DMS153 treated with DMSO at 0.1 percent for 48 hours (cell line): ENCODE data around the gene WHAMM.
"Not testable (repeated sequence)": the region's sequence is repeated elsewhere in the genome, so short reads cannot be mapped to it uniquely, and the experiment has no call there.

Source experiments
- DNase-seq: peaks from one replicate; lab custom pipeline; 2025; ENCODE audit not compliant: unreplicated experiment; lab: John Stamatoyannopoulos, UW

Gene WHAMM, protein sequence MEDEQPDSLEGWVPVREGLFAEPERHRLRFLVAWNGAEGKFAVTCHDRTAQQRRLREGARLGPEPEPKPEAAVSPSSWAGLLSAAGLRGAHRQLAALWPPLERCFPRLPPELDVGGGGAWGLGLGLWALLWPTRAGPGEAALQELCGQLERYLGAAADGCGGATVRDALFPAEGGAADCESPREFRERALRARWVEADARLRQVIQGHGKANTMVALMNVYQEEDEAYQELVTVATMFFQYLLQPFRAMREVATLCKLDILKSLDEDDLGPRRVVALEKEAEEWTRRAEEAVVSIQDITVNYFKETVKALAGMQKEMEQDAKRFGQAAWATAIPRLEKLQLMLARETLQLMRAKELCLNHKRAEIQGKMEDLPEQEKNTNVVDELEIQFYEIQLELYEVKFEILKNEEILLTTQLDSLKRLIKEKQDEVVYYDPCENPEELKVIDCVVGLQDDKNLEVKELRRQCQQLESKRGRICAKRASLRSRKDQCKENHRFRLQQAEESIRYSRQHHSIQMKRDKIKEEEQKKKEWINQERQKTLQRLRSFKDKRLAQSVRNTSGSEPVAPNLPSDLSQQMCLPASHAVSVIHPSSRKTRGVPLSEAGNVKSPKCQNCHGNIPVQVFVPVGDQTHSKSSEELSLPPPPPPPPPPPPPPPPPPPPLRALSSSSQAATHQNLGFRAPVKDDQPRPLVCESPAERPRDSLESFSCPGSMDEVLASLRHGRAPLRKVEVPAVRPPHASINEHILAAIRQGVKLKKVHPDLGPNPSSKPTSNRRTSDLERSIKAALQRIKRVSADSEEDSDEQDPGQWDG

GRCh38 chr15:82809308-82810060 is at the start of gene WHAMM:
Gene WHAMM (plus strand): TSS chr15:82809628. CDS start chr15:82809727, 99 bp downstream.
- peak; percentile 55 for DNase-seq

- no peak for DNase-seq
Measured at GRCh38 chr15:82763361-82764116, 45.9 kb upstream of the WHAMM start.

GRCh38 chr15:82764117-82764490 is 45.3 kb upstream of the WHAMM start:
- DNase-seq: no peak

- DNase-seq: no peak
Measured at GRCh38 chr15:82764740-82765139, 44.7 kb upstream of the WHAMM start.

- DNase-seq: not testable (repeated sequence)
Measured at GRCh38 chr15:82766201-82766600, 43.2 kb upstream of the WHAMM start.

DNA sequence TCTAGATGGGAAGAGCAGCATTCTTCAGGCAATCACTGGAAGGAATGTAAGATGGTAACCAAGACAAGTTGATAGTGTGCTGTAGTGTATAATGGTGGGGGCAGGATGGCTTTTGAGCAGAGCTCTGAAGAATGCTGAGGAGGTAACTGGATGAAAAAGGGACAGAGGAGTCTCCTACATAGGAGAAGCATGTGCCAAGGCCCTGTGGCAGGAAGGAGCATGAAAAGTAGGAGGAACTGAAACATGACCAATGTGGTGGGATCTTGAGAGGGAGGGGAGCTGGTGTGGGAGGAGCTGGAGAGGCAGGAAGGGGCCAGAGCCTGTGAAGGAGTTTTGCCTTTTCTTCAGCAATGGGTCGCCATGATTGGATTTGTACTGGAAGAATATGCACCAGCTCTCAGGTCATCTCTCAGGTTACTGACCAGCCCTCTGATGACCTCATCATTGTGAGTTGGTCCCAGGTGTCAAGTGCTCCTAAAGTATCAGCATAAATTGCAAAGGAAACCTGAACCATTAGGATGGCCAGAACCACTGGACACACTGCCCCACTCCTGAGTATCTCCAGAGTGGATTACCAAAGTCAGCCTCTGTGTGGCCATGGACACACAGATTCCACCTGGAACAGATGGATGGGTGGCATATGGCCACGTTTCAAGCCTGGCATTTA is 42.1 kb upstream of the WHAMM start:
- DNase-seq: no peak

- no peak for DNase-seq
Measured at GRCh38 chr15:82768414-82769054, 40.9 kb upstream of the WHAMM start.

GRCh38 chr15:82771789-82772607 is 37.4 kb upstream of the WHAMM start:
- no peak for DNase-seq

DNA sequence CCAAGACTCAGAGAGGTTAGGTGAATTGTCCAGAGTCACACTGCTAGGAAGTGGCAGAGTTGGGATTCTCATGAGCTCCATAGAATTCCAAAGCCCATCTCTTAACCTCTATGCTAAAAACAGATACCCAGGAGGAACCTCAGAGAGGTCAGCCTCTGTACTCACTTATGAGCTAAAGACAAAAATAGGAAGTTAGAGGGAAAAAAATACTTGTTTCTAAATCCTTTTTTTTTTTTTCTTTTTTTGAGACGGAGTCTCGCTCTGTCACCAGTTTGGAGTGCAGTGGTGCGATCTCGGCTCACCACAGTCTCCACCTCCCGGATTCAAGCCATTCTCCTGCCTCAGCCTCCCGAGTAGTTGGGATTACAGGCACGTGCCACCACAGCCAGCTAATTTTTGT is 34.9 kb upstream of the WHAMM start:
- DNase-seq: no peak

DNA sequence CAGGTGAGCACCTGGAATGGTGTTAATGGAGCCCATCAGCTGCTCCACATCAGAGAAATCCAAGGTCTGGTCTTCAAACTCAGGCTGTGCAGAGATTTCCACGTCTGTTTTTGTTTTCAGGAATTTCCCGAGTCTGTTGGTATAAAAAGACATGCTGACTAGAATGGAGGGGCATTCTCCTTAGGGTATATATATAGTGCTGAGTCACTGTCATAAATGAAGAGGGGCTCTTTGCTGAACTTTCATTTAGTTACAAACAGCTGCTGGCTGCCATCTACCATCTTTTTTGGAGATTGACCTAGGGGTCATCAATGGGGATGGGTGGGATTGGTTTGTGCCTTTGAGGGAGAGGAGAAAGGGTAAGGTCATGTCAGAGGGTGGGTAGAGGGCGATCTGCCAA is 30.7 kb upstream of the WHAMM start:
- no peak for DNase-seq

GRCh38 chr15:82781349-82781748 is 28.1 kb upstream of the WHAMM start:
- DNase-seq: no peak

DNA sequence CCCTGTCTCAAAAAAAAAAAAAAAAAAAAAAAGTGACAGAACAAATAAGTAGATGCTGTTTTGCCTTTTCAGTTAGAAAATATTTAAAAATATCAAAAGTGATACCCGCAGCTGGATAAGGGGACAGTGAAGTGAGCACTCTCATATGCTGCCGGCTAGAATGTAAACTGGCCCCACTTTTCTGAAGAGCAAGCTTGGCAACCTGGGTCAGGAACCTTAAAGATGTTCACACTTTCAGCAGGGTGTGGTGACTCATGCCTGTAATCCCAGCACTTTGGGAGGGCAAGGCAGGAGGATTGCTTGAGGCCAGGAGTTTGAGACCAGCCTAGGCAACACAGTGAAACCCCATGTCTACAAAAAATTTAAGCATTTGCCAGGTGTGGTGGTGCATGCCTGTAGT is 20.9 kb upstream of the WHAMM start:
- DNase-seq: no peak

GRCh38 chr15:82789491-82789890 is 19.9 kb upstream of the WHAMM start:
- DNase-seq: no peak

GRCh38 chr15:82790321-82790720 is 19.1 kb upstream of the WHAMM start:
- no peak for DNase-seq

DNA sequence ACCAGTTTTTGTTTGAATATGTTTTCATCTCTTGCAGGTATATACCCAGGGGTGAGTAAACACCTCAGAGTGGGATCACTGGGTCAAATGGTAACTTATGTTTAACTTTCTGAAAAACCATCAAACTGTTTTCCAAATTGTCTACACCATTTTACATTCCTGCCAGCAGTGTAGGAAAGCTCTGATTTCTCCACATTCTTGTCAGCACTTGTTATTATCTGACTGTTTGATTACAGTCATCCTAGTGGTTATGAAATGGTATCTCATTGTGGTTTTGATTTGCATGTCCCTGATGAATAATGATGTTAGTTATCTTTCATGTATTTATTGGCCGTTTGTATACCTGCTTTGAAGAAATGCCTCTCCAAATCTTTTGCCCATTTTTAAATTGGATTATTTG is 17.4 kb upstream of the WHAMM start:
- no peak for DNase-seq

GRCh38 chr15:82793737-82794136 is 15.7 kb upstream of the WHAMM start:
- no peak for DNase-seq

GRCh38 chr15:82798104-82798503 is 11.3 kb upstream of the WHAMM start:
- DNase-seq: no peak

GRCh38 chr15:82798531-82799166 is 10.8 kb upstream of the WHAMM start:
- DNase-seq: no peak
